Endometrial microvascular endothelial cells (primary cell): ENCODE results near the gene ZRANB3. TPM values are rescaled to one million over a fixed set of nuclear protein-coding genes. Genes with fewer than 3 reads are reported as not detected.

Experiments used
- in situ Hi-C: cut with HindIII; loops from 2 replicates; pipeline ENCODE4 v1.10.0; 2017; ENCODE audit warnings: low sequenced_read_pairs, low pct_unique_long_range_greater_than_20kb; ENCODE audit errors: inconsistent ontology term
- total RNA-seq: library from RNA; depleted of rRNA; stranded (reverse); fragments of >200 nt; gene quantifications from one replicate; pipeline ENCODE4 v1.2.3, GENCODE V29; 2015; ENCODE audit errors: inconsistent ontology term

Gene ZRANB3
- total RNA-seq, 1 donor from 2014 or later, result 4.2 TPM

- in situ Hi-C loops, result no loop called here
Measured at GRCh38 chr2:135202751-135203150, 328.3 kb downstream of the ZRANB3 start.

- in situ Hi-C loops, result no loop called here
Measured at GRCh38 chr2:135198481-135198880, 332.5 kb downstream of the ZRANB3 start.

- in situ Hi-C loops, result no loop called here
Measured at GRCh38 chr2:135190799-135191198, 340.2 kb downstream of the ZRANB3 start.

GRCh38 chr2:135189148-135189547 is 341.9 kb downstream of the ZRANB3 start:
- in situ Hi-C loops, result no loop called here

- in situ Hi-C loops, result no loop called here
Measured at GRCh38 chr2:135187270-135187669, 343.7 kb downstream of the ZRANB3 start.

- in situ Hi-C loops, result no loop called here
Measured at GRCh38 chr2:135186054-135186453, 345.0 kb downstream of the ZRANB3 start.

- in situ Hi-C loops, result no loop called here
Measured at GRCh38 chr2:135183822-135184221, 347.2 kb downstream of the ZRANB3 start.

DNA sequence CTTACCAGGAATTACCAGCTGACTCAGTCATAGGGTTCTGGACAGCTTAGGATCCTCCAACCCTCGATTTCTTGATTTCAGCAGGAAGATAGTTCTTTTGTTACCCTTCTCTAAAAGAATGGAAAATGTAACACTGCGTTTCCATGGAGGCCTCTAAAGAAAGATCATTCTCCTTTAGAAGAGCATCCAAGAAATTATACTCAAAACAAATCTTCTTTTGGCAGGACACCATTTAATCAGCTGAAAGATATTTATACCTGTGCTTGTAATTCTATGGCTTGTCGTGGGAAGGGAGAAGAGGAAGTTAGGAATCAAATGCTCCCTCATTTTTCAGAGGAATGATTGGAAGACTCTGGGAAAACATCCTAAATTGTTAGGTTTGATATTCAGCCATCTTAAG is 348.4 kb downstream of the ZRANB3 start:
- in situ Hi-C loops, result no loop called here

DNA sequence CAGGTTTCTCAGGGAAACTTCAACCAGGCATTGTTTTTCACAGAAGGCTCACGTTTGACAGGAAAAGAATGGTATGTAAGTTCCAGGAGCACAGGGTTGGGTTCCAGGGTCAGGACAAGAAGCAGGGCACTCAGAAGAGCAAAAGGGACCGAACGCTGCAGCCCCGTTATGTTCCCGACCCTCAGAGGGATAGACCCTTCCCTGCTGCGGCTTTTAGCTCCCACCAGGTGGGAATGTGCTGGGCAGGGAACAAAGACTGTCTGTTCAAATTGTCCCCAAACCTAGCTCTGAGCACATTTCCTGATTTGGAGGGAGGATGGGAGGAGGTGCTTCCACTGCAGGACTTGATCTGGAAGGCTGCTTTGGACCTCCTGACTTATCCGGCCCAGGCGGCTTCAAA is 348.8 kb downstream of the ZRANB3 start:
- in situ Hi-C loops, result no loop called here

GRCh38 chr2:135179689-135180088 is 351.3 kb downstream of the ZRANB3 start:
- in situ Hi-C loops, result no loop called here

DNA sequence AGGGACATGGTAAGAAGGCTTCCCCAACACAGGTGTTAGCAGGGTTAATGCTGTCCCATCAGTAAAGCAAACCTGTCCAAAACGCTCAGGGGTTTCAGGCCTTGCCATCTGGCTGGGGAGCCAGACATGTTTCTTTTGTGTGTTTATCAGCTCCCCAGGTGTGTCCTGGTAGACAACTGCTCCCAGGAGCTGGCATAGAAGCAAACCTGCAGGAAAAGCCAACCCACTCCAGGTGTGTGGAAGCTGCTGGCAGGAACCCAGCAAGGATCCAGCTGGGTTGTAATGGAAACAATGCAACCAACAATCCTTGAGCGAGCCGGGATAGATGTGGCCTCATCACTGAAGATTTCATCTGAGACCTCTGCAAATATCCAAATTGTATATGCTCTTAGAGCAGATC is 355.8 kb downstream of the ZRANB3 start:
- in situ Hi-C loops, result no loop called here

GRCh38 chr2:135174810-135175093 is 356.3 kb downstream of the ZRANB3 start:
- in situ Hi-C loops, result no loop called here

DNA sequence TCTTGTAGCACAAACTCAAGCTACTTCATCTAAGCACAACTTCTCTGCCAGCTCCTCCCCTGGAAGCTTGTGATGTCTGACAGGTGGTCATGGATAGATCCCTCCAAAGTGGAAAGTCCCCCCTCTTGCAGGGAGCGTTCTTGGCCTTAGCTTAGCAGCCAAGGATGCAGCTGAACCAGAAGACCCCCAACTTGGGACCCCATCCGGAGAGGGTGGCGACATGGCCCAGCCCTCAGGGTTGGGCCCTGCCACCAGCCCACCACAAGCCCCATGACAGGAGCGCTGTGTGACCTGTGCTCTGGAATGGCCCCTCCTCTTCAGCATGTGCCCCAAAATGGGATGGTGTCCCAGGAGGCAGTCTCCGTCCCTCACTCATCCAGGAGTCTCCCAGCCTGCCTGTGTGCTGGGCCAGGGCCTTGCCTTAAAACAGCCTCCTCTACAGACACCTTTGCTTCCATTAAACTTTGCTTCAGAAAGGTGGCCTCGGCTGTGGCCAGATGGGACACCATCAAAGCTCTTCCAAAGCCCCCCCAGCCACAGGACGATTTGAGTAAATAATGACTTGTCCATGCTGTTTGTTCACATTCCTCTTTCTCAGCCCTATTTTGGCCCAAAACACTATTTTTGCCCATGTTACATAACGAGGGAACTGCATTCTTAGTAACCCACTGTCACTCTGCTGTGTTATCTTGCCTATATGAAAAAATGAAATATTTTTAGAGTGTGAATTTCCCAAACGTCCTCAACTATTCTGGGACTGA is 356.8 kb downstream of the ZRANB3 start:
- in situ Hi-C loops, result no loop called here

DNA sequence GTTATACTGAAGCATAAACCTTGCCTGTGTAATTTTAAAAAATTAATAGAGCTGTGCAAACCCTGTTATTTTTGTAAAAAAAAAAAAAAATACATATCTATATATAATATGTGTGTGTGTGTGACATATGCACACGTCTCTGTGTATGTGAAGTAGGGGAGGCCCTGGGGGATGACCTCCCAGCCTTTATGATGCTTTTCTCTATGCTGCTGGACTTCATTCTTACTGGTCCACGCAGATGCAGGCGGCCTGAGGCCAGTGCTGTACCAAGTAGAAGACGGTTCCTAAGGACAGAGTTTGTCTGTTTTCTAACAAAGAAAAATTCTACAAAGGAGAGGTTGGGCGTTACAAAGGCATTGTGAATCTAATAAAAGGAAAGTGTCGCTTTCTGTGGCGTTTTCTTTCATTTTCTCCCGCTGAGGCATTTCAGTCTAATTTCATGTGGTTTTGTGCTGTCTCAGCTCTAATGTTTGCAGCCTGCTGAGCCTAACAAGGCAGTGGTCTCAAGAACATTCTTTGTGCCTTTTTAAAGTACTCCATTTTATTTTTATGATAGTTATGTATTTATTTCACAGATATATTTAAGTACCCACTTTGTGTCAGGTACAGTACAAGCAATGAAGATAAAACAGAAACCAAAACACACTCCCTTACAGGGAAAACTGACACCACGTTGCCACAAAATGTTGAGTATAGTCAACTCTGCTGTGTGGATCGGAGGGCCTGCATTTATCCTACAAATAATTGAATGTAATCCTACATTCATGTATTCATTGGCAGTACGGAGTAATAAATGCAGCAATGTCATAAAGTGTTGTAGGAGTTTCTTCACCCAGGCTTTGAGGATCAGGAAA is 360.9 kb downstream of the ZRANB3 start:
- in situ Hi-C loops, result no loop called here

DNA sequence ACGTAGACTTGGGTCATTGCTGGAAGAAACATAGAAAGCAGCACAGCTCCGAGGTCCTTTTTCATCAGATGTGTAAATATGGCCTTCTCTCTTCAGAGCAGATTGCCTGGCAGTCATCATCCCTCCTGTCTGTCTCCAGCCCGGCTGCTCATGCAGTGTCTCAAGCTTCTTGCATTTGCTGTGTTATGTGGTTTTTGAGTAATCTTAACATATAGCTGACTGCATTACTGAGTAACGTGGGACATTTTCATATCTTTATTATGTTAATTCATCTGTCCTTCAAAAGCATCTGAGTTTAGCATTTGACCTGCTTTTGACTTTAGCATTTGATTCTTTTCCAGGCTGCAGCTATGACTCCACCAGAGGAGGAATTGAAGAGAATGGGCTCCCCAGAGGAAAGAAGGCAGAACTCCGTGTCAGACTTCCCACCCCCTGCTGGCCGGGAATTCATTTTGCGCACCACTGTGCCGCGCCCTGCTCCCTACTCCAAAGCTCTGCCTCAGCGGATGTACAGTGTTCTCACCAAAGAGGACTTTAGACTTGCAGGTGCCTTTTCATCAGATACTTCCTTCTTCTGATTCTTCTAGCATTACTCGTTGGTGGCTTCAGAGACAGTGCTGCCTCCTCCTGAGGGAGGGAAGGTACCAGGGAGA is 362.7 kb downstream of the ZRANB3 start:
- in situ Hi-C loops, result no loop called here

- in situ Hi-C loops, result no loop called here
Measured at GRCh38 chr2:135167273-135167672, 363.7 kb downstream of the ZRANB3 start.

DNA sequence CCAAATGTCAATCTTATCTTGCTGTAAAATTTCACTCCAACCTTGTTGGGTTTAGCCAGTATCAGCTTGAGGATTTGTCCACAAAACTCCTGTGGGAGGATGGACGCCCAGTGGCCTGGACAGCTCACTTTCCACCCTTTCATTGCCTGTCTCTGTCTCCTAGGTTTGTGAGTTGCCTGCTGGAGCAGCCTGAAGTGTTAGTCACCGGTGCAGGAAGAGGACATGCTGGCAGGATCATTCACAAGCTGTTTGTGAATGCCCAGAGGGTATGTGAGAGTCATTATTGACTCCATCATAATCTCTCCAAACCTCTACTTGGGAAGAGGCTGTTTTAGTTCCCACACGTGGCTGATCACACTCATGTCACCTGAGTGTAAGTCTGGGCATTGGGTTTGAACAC is 366.6 kb downstream of the ZRANB3 start:
- in situ Hi-C loops, result no loop called here

- in situ Hi-C loops, result no loop called here
Measured at GRCh38 chr2:135163901-135164300, 367.1 kb downstream of the ZRANB3 start.

GRCh38 chr2:135163306-135163705 is 367.7 kb downstream of the ZRANB3 start:
- in situ Hi-C loops, result no loop called here

DNA sequence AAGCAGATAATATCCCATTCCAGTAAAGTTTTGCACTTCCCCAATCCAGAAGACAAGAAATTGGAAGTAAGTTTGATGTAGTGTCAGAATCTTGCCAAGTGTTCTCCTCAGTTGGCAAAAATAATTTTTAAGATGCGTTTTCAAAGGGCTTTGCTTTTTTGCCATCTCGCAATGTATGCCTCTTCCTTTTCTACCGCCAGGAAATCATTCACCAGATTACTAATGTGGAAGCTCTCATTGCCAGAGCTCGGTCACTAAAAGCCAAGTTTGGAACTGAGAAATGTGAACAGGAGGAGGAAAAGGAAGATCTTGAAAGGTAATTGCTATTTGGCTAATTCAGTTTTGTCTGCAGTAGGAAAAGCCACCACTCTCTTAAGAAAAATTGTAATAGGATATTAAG is 368.2 kb downstream of the ZRANB3 start:
- in situ Hi-C loops, result no loop called here
